AG10803 (cell line): Measurements from ENCODE around the gene PARD3B.

Experiments used
- DNase-seq: peaks from one replicate; pipeline ENCODE4 v3.0.0; 2010; ENCODE audit warnings: low read depth
- H3K4me3 ChIP-seq: 2 replicates; pipeline ENCODE4 v1.5.1; 2011; ENCODE audit warnings: mild to moderate bottlenecking, low read length, control low read depth
- CTCF ChIP-seq: conservative IDR thresholded peaks from 2 replicates; pipeline ENCODE4 v1.5.1; 2011; ENCODE audit warnings: mild to moderate bottlenecking, low read length, control low read depth, inconsistent platforms

Gene PARD3B

GRCh38 chr2:205045706-205046105 lies 500.4 kb downstream of the PARD3B start:
- DNase-seq = no peak
- no peak for TF ChIP-seq CTCF
- H3K4me3 ChIP-seq = no peak overlapping the region

GRCh38 chr2:205047273-205047839 lies 502.1 kb downstream of the PARD3B start:
- no peak for TF ChIP-seq CTCF
- H3K4me3 ChIP-seq = no peak overlapping the region
- no peak for DNase-seq

- TF ChIP-seq CTCF = 0 out of 2 replicates have a peak, but pooled peaks have one; percentile 29
- no peak for DNase-seq
- no peak overlapping the region for H3K4me3 ChIP-seq
Measured at GRCh38 chr2:205051417-205051816, 506.1 kb downstream of the PARD3B start.

GRCh38 chr2:205052781-205053180 lies 507.5 kb downstream of the PARD3B start:
- DNase-seq = no peak
- no peak overlapping the region for H3K4me3 ChIP-seq
- no peak for TF ChIP-seq CTCF

- DNase-seq = no peak
- no peak for TF ChIP-seq CTCF
Measured at GRCh38 chr2:205053827-205054410, 508.6 kb downstream of the PARD3B start.

GRCh38 chr2:205054789-205055188 lies 509.5 kb downstream of the PARD3B start:
- no peak overlapping the region for H3K4me3 ChIP-seq
- no peak for TF ChIP-seq CTCF
- no peak for DNase-seq

More at GRCh38 chr2:205053827-205054410, 508.6 kb downstream of the PARD3B start:
- no peak overlapping the region for H3K4me3 ChIP-seq

GRCh38 chr2:205055251-205055650 lies 510.0 kb downstream of the PARD3B start:
- no peak overlapping the region for H3K4me3 ChIP-seq
- DNase-seq = no peak
- no peak for TF ChIP-seq CTCF
